ENCODE data around the gene MALAT1. TPM values are rescaled to one million over a fixed set of nuclear protein-coding genes. Genes with fewer than 3 reads are reported as not detected.

Gene MALAT1
- total RNA-seq, 1 experiment from 2014 or later, result 2,221 TPM

GRCh38 chr11:65537620-65538231 is 38.9 kb downstream of the MALAT1 start:
- no peak for DNase-seq (ENCODE audit: extremely low read depth, low read depth)

- no peak for DNase-seq (ENCODE audit: extremely low read depth, low read depth)
These were observed 39.5 kb downstream of the MALAT1 start for GRCh38 chr11:65538232-65538914.

- DNase-seq (ENCODE audit: extremely low read depth, low read depth), result no peak
These were observed 40.3 kb downstream of the MALAT1 start for GRCh38 chr11:65538915-65539743.

- DNase-seq (ENCODE audit: extremely low read depth, low read depth), result no peak
These were observed 41.0 kb downstream of the MALAT1 start for GRCh38 chr11:65539744-65540289.

GRCh38 chr11:65540290-65541092 is 41.6 kb downstream of the MALAT1 start:
- peak; percentile 79 for DNase-seq (ENCODE audit: extremely low read depth, low read depth)

- no peak for DNase-seq (ENCODE audit: extremely low read depth, low read depth)
These were observed 42.5 kb downstream of the MALAT1 start for GRCh38 chr11:65541093-65541982.

- DNase-seq (ENCODE audit: extremely low read depth, low read depth), result no peak
These were observed 44.0 kb downstream of the MALAT1 start for GRCh38 chr11:65542738-65543390.

GRCh38 chr11:65545853-65546216 is 47.0 kb downstream of the MALAT1 start:
- no peak for DNase-seq (ENCODE audit: extremely low read depth, low read depth)

- no peak for DNase-seq (ENCODE audit: extremely low read depth, low read depth)
These were observed 47.5 kb downstream of the MALAT1 start for GRCh38 chr11:65546217-65546958.

GRCh38 chr11:65547446-65548125 is 48.7 kb downstream of the MALAT1 start:
- no peak for DNase-seq (ENCODE audit: extremely low read depth, low read depth)

- DNase-seq (ENCODE audit: extremely low read depth, low read depth), result no peak
These were observed 49.5 kb downstream of the MALAT1 start for GRCh38 chr11:65548395-65548794.

- DNase-seq (ENCODE audit: extremely low read depth, low read depth), result no peak
These were observed 50.3 kb downstream of the MALAT1 start for GRCh38 chr11:65549096-65549495.

GRCh38 chr11:65551572-65552387 is 52.9 kb downstream of the MALAT1 start:
- no peak for DNase-seq (ENCODE audit: extremely low read depth, low read depth)

GRCh38 chr11:65552388-65552951 is 53.6 kb downstream of the MALAT1 start:
- no peak for DNase-seq (ENCODE audit: extremely low read depth, low read depth)

- no peak for DNase-seq (ENCODE audit: extremely low read depth, low read depth)
These were observed 54.6 kb downstream of the MALAT1 start for GRCh38 chr11:65553301-65554001.
